ENCODE data around the gene PGPEP1.

DNA sequence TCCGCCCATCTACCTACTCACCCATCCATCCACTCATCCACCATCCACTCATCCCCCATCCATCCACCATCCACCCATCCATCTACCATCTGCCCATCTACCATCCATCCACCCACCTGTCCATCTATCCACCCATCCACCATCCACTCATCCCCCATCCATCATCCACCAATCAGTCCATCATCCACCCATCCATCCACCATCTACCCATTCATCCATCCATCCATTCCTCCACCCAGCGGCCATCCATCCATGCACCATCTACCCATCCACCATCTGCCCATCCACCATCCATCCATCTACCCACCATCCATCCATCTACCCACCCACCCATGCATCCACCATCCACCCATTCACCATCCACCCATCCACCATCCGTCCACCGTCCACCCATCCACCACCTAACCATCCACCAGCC, 45.4 kb upstream of the PGPEP1 start:
- TF ChIP-seq, protein P1, sequence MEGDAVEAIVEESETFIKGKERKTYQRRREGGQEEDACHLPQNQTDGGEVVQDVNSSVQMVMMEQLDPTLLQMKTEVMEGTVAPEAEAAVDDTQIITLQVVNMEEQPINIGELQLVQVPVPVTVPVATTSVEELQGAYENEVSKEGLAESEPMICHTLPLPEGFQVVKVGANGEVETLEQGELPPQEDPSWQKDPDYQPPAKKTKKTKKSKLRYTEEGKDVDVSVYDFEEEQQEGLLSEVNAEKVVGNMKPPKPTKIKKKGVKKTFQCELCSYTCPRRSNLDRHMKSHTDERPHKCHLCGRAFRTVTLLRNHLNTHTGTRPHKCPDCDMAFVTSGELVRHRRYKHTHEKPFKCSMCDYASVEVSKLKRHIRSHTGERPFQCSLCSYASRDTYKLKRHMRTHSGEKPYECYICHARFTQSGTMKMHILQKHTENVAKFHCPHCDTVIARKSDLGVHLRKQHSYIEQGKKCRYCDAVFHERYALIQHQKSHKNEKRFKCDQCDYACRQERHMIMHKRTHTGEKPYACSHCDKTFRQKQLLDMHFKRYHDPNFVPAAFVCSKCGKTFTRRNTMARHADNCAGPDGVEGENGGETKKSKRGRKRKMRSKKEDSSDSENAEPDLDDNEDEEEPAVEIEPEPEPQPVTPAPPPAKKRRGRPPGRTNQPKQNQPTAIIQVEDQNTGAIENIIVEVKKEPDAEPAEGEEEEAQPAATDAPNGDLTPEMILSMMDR (IDR thresholded peaks at IDR 0.05; ENCODE audit: poor library complexity, severe bottlenecking), result no peak
- TF ChIP-seq POLR2AphosphoS5 (IDR thresholded peaks at IDR 0.05), result no peak
- TF ChIP-seq EP300 (conservative IDR thresholded peaks at IDR 0.05; ENCODE audit: poor library complexity, severe bottlenecking), result no peak
- TF ChIP-seq, protein P2, sequence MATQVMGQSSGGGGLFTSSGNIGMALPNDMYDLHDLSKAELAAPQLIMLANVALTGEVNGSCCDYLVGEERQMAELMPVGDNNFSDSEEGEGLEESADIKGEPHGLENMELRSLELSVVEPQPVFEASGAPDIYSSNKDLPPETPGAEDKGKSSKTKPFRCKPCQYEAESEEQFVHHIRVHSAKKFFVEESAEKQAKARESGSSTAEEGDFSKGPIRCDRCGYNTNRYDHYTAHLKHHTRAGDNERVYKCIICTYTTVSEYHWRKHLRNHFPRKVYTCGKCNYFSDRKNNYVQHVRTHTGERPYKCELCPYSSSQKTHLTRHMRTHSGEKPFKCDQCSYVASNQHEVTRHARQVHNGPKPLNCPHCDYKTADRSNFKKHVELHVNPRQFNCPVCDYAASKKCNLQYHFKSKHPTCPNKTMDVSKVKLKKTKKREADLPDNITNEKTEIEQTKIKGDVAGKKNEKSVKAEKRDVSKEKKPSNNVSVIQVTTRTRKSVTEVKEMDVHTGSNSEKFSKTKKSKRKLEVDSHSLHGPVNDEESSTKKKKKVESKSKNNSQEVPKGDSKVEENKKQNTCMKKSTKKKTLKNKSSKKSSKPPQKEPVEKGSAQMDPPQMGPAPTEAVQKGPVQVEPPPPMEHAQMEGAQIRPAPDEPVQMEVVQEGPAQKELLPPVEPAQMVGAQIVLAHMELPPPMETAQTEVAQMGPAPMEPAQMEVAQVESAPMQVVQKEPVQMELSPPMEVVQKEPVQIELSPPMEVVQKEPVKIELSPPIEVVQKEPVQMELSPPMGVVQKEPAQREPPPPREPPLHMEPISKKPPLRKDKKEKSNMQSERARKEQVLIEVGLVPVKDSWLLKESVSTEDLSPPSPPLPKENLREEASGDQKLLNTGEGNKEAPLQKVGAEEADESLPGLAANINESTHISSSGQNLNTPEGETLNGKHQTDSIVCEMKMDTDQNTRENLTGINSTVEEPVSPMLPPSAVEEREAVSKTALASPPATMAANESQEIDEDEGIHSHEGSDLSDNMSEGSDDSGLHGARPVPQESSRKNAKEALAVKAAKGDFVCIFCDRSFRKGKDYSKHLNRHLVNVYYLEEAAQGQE (IDR thresholded peaks at IDR 0.05; ENCODE audit: borderline replicate concordance), result no peak
- no peak for TF ChIP-seq EZH2 (IDR thresholded peaks at IDR 0.05; ENCODE audit: borderline replicate concordance, insufficient read depth, low read length, poor library complexity, severe bottlenecking)
- no peak for TF ChIP-seq RAD21 (conservative IDR thresholded peaks at IDR 0.05)
- TF ChIP-seq MXI1 (conservative IDR thresholded peaks at IDR 0.05; ENCODE audit: poor library complexity, severe bottlenecking), result no peak
- TF ChIP-seq TAF1 (IDR thresholded peaks at IDR 0.05; ENCODE audit: low read depth), result no peak
- TF ChIP-seq SMC3 (conservative IDR thresholded peaks at IDR 0.05; ENCODE audit: poor library complexity), result no peak

Measured in neural cell (in vitro differentiated cells).